GM21619 (cell line): ENCODE data around the gene KANK4.

Source experiments
- ATAC-seq: cut with Tn5 transposase; IDR thresholded peaks from one replicate; pipeline ENCODE4 v1.9.1; 2021; ENCODE audit not compliant: unreplicated experiment

The KANK4 gene

DNA sequence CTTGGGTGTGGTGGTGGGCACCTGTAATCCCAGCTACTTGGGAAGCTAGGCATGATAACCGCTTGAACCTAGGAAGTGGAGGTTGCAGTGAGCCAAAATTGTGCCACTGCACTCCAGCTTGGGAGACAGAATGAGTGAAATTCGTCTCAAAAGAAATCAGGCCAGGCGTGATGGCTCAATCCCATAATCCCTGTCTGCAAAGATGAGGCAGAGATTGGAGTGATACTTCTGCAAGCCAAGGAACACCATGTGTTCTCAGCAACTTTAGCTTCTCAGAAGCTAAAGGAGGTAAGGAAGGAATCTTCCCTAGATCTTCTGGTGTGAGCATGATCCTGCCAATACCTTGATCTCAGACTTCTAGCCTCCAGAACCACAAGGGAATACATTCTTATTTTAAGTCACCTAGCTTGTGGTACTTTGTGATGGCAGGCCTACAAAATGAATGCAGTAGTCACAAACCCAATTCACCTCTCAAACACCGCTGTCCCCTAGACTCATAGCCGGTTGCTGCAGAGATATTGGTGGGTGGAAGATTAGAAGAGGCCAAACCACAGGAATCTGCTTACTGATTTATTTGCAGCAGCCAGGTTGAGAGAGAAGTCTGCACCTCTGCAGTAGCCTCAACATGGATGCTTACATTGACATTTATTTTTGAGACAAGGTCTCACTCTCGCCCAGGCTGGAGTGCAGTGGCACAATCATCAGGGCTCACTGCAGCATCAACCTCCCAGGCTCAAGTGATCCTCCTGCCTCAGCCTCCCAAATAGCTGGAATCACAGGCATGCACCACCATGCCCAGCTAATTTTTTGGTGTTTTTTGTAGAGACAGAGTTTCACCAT lies 105.9 kb downstream of the KANK4 start:
- no peak for ATAC-seq

DNA sequence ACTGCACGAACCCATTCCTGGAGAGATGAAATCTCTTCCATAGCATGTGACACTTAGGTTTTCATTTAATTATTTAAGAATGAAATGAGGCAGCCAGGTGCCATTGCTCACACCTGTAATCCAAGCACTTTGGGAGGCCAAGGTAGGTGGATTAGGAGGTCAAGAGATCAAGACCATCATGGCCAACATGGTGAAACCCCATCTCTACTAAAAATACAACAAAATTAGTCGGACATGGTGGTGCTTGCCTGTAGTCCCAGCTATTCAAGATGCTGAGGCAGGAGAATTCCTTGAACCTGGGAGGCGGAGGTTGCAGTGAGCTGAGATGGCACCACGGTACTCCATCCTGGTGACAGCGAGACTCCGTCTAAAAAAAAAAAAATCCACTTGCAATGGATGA lies 106.8 kb downstream of the KANK4 start:
- no peak for ATAC-seq

DNA sequence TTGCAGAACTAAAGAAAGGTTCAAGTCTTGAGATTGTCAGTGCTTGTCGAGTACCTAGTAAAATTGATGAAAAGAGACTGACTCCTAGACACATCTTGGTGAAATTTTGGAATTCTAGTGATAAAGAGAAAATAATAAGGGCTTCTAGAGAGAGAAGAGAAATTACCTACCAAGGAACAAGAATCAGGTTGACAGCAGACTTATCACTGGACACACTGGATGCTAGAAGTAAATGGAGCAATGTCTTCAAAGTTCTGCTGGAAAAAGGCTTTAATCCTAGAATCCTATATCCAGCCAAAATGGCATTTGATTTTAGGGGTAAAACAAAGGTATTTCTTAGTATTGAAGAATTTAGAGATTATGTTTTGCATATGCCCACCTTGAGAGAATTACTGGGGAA lies 108.3 kb downstream of the KANK4 start:
- no peak for ATAC-seq

DNA sequence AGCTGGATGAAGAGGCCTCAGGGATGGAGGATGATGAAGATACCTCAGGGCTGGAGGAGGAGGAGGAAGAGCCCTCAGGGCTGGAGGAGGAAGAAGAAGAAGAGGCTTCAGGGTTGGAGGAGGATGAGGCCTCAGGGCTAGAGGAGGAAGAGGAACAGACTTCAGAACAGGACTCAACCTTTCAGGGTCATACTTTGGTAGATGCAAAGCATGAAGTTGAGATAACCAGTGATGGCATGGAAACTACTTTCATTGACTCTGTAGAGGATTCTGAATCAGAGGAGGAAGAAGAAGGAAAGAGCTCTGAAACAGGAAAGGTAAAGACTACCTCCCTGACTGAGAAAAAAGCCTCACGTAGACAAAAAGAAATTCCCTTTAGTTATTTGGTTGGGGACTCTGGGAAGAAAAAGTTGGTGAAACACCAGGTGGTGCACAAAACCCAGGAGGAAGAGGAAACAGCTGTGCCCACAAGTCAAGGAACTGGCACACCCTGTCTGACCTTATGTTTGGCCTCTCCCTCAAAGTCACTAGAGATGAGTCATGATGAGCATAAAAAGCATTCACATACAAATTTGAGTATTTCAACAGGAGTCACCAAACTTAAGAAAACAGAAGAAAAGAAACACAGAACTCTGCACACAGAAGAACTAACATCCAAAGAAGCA lies 109.2 kb downstream of the KANK4 start:
- ATAC-seq, result no peak

DNA sequence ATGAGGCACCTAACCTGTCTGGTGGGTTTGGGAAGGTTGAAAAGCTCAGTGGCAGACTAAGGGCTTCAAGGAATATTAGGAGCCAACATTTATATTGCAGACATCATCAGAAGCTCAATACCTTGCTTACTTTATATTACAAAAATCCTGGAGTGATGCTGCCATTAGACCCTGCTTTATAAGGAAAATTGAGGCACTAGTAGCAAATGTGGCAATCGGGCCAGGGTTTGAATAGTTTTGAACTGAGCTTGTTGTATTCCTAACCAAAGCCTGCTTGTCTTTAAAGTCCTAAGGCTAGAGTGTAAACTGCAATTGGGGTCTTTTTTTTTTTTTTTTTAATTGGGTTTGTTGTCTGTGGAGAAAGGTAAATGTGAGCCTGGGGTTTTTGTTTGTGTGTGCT lies 110.3 kb downstream of the KANK4 start:
- no peak for ATAC-seq

- ATAC-seq, result no peak
These were observed 111.1 kb downstream of the KANK4 start for GRCh38 chr1:62208087-62208486.

DNA sequence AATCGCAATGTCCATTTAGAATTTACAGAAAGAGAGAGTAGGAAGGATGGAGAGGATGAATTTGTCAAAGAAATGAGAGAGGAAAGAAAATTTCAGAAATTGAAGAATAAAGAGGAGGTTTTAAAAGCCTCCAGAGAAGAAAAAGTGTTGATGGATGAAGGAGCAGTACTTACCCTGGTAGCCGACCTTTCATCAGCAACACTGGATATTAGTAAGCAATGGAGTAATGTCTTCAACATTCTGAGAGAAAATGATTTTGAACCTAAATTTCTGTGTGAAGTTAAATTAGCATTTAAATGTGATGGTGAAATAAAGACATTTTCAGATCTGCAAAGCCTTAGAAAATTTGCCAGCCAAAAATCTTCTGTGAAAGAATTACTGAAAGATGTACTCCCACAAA lies 112.0 kb downstream of the KANK4 start:
- ATAC-seq, result no peak

DNA sequence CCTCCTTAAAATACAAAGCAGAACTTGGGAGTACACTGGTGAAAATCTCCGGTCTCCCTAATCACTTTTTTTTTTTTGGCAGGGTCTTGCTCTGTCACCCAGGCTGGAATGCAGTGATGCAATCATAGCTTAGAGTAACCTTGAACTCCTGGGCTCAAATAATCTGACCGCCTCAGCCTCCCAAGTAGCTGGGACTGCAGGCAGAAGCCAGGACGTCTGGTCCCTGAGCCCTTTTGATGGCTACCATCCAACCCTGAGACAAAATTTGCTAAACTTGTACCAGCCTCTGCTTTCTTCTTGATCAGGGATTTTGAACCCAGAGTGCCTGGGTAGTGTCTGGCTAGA lies 120.5 kb downstream of the KANK4 start:
- ATAC-seq, result no peak

DNA sequence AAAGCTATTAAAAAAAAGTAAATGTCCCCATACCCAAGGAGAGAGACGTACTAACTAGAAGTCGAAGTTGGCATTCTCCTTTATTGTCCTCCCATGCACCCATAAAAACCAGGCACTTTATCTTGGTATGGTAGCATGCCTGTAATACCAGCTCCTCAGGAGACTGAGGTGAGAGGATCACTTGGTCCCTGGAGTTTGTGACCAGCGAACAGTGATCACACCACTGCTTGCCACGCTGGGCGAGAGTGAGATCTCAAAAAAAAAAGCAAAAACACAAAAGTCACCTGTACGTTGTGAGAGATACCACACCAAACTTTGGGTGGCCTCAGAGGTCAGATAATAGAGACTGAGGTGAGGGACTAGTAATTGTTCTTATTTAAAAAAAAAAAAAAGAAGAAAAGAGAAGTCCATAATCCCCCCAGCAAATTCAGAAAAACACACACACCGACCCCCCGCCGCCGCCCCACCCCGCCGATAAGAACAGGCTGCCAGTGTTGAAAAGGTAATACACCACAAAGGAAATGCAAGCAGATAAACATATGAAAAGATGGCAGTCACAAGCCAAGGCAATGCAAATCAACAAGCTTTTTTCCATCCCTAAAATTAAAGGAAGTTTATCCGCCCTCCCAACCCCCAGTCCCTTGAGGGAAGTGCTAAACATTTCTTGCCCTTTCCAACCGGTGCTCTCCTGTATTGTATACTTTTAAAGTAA lies 121.0 kb downstream of the KANK4 start:
- ATAC-seq, result no peak

DNA sequence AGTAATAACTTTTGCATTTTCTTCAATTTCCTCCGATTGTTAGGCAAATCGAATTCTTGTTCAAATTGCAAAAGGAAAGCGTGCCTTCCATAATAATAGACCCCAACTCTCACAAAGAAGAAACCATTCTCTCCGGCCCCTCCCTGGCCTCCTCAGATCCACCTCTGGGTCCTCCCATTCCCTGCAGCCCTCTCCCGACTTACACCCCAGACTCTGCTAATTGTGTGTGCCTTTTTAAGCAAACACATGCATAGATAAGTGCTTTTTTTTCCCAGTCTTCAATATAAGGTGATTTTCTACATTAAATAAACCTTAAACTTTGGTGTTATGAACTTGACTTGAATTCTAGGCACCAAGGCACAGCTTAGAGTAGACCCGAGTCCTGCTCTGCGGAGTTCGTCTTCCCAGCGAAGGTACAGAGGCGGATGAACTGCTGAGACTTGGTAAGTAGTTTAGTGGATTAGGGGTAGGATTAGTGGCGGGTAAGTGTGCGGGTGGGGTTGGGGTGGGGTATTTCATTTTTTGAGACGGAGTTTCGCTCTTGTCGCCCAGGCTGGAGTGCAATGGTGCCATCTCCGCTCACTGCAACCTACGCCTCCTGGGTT lies 123.0 kb downstream of the KANK4 start:
- ATAC-seq, result no peak

GRCh38 chr1:62194651-62195544 lies 124.3 kb downstream of the KANK4 start, which contains the start of gene L1TD1:
TSS of gene L1TD1 (plus strand) at chr1:62194849. CDS start at chr1:62206629, 11,780 bp downstream.
- ATAC-seq, result peak; percentile 30

DNA sequence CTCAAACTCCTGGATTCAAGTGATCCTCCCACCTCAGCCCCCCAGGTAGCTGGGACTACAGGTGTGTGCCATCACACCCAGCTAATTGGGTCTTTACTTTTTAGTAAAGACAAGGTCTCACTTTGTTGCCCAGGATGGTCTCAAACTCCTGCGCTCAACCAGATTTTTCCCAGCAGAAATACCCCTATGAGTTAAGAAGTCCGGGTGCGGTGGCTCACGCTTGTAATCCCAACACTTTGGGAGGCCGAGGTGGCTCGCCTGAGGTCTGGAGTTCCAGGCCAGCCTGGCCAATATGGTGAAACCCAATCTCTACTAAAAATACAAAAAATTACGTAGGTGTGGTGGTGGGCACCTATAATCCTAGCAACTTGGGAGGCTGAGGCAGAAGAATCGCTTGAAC lies 131.1 kb downstream of the KANK4 start:
- ATAC-seq, result no peak

DNA sequence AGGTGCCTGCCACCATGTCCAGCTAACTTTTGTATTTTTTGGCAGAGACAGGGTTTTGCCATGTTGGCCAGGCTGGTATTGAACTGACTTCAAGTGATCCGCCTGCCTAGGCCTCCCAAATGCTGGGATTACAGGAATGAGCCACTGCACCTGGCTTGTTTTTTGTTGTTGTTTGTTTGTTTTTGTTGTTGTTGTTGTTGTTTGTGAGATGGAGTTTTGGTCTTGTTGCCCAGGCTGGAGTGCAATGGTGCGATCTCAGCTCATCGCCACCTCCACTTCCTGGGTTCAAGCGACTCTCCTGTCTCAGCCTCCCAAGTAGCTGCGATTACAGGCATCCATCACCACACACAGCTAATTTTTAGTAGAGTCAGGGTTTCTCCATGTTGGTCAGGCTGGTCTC lies 131.7 kb downstream of the KANK4 start:
- no peak for ATAC-seq
